GM19035 (cell line): ENCODE data around the gene MMP19.
"Not testable (repeated sequence)": the region's sequence is repeated elsewhere in the genome, so short reads cannot be mapped to it uniquely, and the experiment has no call there.

Experiments used
- ATAC-seq: cut with Tn5 transposase; IDR thresholded peaks from one replicate; pipeline ENCODE4 v1.9.1; 2021; ENCODE audit not compliant: unreplicated experiment

MMP19 gene

GRCh38 chr12:55842681-55843429, at the start of gene MMP19:
TSS of gene MMP19 (minus strand) at chr12:55842936. CDS start at chr12:55842830, 106 bp downstream.
- ATAC-seq: no peak

GRCh38 chr12:55891310-55891709, 48.6 kb upstream of the MMP19 start:
- ATAC-seq: no peak

- no peak for ATAC-seq
These were observed 42.4 kb upstream of the MMP19 start for GRCh38 chr12:55885113-55885512.

- ATAC-seq: no peak
These were observed 35.1 kb upstream of the MMP19 start for GRCh38 chr12:55877824-55878223.

- ATAC-seq: no peak
These were observed 33.1 kb upstream of the MMP19 start for GRCh38 chr12:55875704-55876467.

- ATAC-seq: no peak
These were observed 31.7 kb upstream of the MMP19 start for GRCh38 chr12:55874443-55874842.

- ATAC-seq: not testable (repeated sequence)
These were observed 23.8 kb upstream of the MMP19 start for GRCh38 chr12:55866454-55867004.

- no peak for ATAC-seq
These were observed 22.6 kb upstream of the MMP19 start for GRCh38 chr12:55865327-55865726.

- not testable (repeated sequence) for ATAC-seq
These were observed 20.2 kb upstream of the MMP19 start for GRCh38 chr12:55862931-55863330.

GRCh38 chr12:55862286-55862685, 19.6 kb upstream of the MMP19 start:
- no peak for ATAC-seq

GRCh38 chr12:55861871-55862270, 19.1 kb upstream of the MMP19 start:
- no peak for ATAC-seq

- ATAC-seq: no peak
These were observed 18.7 kb upstream of the MMP19 start for GRCh38 chr12:55861396-55861795.

- ATAC-seq: no peak
These were observed 10.0 kb upstream of the MMP19 start for GRCh38 chr12:55852740-55853139.

- ATAC-seq: no peak
These were observed 8.2 kb upstream of the MMP19 start for GRCh38 chr12:55850893-55851292.

- ATAC-seq: no peak
These were observed 7.7 kb upstream of the MMP19 start for GRCh38 chr12:55850401-55850800.

GRCh38 chr12:55849616-55850343, 7.0 kb upstream of the MMP19 start:
- no peak for ATAC-seq

GRCh38 chr12:55847603-55848291, 5.0 kb upstream of the MMP19 start:
- no peak for ATAC-seq

GRCh38 chr12:55847033-55847432, 4.3 kb upstream of the MMP19 start:
- ATAC-seq: no peak

GRCh38 chr12:55845785-55846496, 3.2 kb upstream of the MMP19 start:
- ATAC-seq: no peak

- ATAC-seq: no peak
These were observed 2.6 kb upstream of the MMP19 start for GRCh38 chr12:55845361-55845760.
